GM12873 (cell line): ENCODE results near the gene XKR7.

Source experiments
- TF ChIP-seq, protein P1 (sequence below): IDR thresholded peaks from 2 replicates; pipeline ENCODE4 v1.5.1; 2012; ENCODE audit warnings: low read depth, mild to moderate bottlenecking, moderate library complexity, low read length, control low read depth; ENCODE audit not compliant: insufficient read depth; ENCODE audit errors: missing control alignments

Gene XKR7

DNA sequence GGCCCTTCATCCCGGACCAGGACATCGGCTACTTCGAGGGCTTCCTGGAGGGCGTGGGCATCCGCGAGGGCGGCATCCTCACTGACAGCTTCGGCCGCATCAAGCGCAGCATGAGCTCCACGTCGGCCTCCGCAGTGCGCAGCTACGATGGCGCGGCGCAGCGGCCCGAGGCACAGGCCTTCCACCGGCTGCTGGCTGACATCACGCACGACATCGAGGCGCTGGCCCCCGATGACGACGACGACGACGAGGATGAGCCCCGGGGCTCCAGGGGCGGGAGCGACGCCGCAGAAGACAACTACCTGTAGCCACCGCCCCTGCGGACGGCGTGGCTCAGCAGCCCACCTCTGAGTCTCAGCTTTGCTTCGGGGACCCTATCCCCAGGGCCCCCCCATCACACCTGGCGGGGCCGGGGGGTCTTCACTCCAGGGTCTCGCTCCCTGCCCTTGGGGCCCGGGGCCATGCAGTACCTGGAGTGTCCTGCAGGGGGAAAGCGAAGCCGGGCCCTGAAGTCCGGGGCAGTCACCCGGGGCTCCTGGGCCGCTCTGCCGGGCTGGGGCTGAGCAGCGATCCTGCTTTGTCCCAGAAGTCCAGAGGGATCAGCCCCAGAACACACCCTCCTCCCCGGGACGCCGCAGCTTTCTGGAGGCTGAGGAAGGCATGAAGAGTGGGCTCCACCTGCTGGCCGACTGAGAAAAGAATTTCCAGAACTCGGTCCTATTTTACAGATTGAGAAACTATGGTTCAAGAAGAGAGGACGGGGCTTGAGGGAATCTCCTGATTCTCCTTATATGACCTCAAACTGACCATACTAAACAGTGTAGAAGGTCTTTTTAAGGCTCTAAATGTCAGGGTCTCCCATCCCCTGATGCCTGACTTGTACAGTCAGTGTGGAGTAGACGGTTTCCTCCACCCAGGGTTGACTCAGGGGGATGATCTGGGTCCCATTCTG, 63.3 kb downstream of the XKR7 start:
- TF ChIP-seq, protein P1, sequence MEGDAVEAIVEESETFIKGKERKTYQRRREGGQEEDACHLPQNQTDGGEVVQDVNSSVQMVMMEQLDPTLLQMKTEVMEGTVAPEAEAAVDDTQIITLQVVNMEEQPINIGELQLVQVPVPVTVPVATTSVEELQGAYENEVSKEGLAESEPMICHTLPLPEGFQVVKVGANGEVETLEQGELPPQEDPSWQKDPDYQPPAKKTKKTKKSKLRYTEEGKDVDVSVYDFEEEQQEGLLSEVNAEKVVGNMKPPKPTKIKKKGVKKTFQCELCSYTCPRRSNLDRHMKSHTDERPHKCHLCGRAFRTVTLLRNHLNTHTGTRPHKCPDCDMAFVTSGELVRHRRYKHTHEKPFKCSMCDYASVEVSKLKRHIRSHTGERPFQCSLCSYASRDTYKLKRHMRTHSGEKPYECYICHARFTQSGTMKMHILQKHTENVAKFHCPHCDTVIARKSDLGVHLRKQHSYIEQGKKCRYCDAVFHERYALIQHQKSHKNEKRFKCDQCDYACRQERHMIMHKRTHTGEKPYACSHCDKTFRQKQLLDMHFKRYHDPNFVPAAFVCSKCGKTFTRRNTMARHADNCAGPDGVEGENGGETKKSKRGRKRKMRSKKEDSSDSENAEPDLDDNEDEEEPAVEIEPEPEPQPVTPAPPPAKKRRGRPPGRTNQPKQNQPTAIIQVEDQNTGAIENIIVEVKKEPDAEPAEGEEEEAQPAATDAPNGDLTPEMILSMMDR: peak; percentile 94

DNA sequence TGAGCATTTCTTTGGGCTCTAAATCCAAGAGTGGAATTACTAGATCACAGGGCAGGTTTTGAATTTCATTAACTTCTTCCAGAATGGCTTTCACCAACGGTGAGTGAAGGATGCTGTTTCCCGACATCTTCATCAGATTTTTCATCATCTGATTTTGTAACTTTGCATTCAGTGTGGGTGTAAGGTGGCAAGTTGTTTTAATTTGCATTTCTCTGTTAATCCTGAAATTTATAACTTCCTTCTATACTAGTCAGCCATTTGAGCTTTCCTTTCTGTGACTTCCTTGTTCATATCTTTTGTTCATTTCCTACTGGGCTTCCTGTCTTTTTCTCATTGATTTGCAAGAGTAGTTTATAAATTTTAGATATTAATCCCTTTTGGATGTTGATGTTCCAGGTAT, 65.4 kb downstream of the XKR7 start:
- TF ChIP-seq, protein P1: no peak

DNA sequence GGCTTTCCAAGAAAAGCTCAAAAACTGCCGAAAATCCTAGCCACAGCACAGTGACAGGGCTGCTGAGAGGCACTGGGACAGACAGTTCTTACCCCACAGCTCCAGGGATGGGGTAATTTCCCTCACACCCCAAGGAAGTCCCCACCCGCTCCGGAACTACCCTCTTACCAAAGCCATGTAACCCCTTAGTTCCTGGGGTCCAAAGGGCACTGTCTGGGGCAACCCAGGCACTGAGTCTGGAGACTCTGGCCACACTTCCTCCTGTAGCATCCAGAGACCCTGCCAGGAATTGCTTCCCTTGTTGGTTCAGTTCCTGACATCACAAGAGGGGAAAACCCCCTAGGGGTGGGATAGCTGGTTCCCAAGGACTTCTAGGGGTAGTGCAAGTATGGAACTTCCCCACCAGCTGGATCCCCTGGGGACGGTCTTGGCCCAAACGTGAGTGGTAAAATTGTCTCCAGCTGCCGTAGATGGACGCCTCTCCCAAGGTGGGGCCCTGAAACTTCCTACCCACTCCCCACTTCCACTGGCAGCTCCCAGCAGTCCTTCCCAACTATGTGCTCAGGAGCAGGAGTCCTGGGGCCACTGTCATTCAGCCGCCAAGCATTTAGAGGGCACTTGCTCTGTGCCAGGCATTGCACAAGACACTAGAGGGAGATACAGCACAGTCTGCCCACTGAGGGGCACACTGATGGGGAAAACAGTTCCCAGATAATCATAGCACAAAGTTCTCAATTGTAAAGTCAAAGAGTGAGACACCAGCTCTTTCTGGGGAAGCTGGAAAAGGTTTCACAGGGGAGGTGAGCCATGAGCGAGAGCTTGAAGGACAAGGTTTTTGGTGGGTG, 66.9 kb downstream of the XKR7 start:
- TF ChIP-seq, protein P1: peak; percentile 71

DNA sequence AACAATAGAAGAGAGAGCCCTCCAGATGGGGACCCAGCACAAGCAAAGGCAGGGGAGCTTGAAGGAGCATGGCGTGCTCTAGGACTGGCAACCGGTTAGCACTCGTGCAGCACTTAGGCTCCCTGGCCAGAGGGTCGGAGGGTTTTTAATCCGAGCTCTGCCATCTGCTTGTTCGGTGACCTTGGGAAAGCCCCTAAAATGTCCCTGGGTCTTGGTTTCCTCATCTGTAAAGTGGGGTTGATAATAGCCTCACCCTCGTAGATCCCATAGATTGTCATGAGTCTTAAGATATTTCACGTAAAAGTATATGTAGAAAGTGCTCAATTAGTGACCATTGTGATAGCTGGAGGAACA, 67.5 kb downstream of the XKR7 start:
- TF ChIP-seq, protein P1: no peak

DNA sequence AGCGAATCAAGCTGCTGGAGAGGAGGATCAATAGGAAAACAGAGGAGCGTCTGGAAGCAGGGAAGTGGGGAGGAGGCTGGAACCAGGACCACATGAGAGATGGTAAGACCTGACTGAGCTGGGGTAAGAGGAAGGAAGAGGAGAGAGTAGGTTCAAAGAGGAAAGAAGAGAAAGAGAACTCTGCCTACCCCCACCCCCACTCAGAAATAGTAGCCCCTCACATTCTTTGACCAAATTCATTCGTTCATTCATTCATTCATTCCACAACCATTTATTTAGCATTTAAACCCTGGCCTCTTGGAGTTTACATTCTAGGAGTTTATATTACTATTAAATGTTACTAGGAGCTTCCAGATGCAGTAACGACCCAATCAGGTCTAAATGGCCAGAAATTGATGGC, 68.3 kb downstream of the XKR7 start:
- TF ChIP-seq, protein P1: no peak

DNA sequence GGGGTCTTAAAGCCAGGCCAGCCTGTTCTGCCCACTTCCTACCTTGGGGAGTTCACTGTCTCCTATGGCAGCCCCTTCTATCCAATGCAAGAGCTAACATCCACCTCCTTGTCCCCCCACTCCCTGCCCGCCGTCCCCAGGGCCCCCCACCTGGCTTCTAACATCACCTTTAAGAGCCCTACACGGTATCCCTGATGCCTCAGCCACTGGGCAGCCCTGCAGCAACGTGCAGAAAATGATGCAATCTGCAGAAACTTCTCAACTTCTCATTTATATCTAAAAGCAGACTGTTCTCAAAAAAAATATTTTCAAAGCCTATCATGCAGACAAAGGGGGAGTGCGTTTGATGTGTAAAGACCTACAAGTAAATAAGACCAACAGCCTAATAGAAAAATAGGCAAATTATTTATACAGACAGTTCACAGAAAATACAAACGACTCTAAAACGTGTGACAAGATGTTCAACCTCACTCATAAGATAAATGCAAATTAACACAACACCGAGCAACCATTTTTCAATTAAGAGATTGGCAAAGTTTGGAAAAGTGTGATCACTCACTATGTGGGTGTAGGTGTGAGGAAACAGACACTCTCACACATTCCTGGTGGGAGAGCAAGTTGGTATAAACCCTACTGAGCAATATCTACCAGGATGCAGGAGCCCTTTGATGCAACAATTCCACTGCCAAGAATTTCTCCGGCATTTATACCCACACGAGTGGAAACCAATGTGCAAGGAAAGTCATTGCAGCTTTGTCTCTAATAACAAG, 69.0 kb downstream of the XKR7 start:
- TF ChIP-seq, protein P1: no peak
